ENCODE results near the gene CEP250. TPM values are rescaled to one million over a fixed set of nuclear protein-coding genes. Genes with fewer than 3 reads are reported as not detected.

The CEP250 gene
- total and polyA plus RNA-seq, 4 experiments from 2014 or later, result 4.4 to 76.9 (median 42.7) TPM

GRCh38 chr20:35529552-35529951 lies 74.2 kb downstream of the CEP250 start, which contains the start of gene C20orf173:
TSS of gene C20orf173 (minus strand) at chr20:35529652. CDS start at chr20:35529373, 279 bp downstream.
- Histone ChIP-seq H3K4me3 (ENCODE audit: low read length in 2 of 2) (no peak within 1 kb of the TSS), H3K27ac (ENCODE audit: low read depth, low read length) (no peak within 1 kb of the TSS), H3K4me1 (ENCODE audit: insufficient read depth, low read length) (no peaks in the 10 kb centered on the region), H3K27me3 (ENCODE audit: insufficient read depth, low read length) (no peaks in the 10 kb centered on the region), H3K36me3 (ENCODE audit: insufficient read depth, low read length) (no peaks in the 10 kb centered on the region), H3K9me3 (ENCODE audit: control insufficient read depth in 1 of 2, low read length in 2 of 2) (no peaks in the 10 kb centered on the region)
- ChIA-PET CTCF (ENCODE audit: partially characterized antibody) (interaction anchor here (0.5 kb wide), 1 partner anchor 12 kb away, joined by 3 read pairs; no protein-coding TSS in a partner anchor), POLR2A (ENCODE audit: partially characterized antibody) (no interaction called here)
- H3K9me3 Mint-ChIP-seq, result no peaks in the 10 kb centered on the region
- no peak within 1 kb of the TSS for H3K27ac Mint-ChIP-seq
- peaks cover 0 to 3% of the 10 kb centered on the region in 2 donors for H3K36me3 Mint-ChIP-seq
- no peaks in the 10 kb centered on the region for H3K27me3 Mint-ChIP-seq
- peak within 1 kb of the TSS in 1 of 8 donors; percentile 26 for H3K4me3 Mint-ChIP-seq
- intact Hi-C loops (cut with micrococcal nuclease), result no loop called here
- H3K4me1 Mint-ChIP-seq, result no peaks in the 10 kb centered on the region
- no peak for DNase-seq

- intact Hi-C loops (cut with micrococcal nuclease), result loop anchor here (2.0 to 5.0 kb wide), 2 partner anchors 49 to 203 kb away; partner anchors contain the start of gene RBM39
- H3K27ac ChIP-seq (ENCODE audit: low read depth, low read length), result no peak overlapping the region
- H3K27ac Mint-ChIP-seq, result no peak overlapping the region
- H3K9me3 Mint-ChIP-seq, result no peaks in the 10 kb centered on the region
- H3K36me3 Mint-ChIP-seq, result peaks cover 6 to 11% of the 10 kb centered on the region in 2 donors
- peak in 1 of 5 donors; percentile 10 for DNase-seq
- POLR2A ChIA-PET (ENCODE audit: partially characterized antibody), result interaction anchor here (0.6 kb wide), 1 partner anchor 72 kb away, joined by 4 read pairs; no protein-coding TSS in a partner anchor
- CTCF ChIA-PET (ENCODE audit: partially characterized antibody), result no interaction called here
- no peaks in the 10 kb centered on the region for H3K9me3 ChIP-seq (ENCODE audit: control insufficient read depth in 1 of 2, low read length in 2 of 2)
- peak overlapping the region in 2 of 8 donors; percentile 13 to 39 for H3K4me3 Mint-ChIP-seq
- no peak overlapping the region for H3K4me3 ChIP-seq (ENCODE audit: low read length in 2 of 2)
- H3K27me3 Mint-ChIP-seq, result no peaks in the 10 kb centered on the region
- peaks cover 15% of the 10 kb centered on the region for H3K4me1 ChIP-seq (ENCODE audit: insufficient read depth, low read length)
- H3K27me3 ChIP-seq (ENCODE audit: insufficient read depth, low read length), result no peaks in the 10 kb centered on the region
- peaks cover 4% of the 10 kb centered on the region for H3K36me3 ChIP-seq (ENCODE audit: insufficient read depth, low read length)
- peaks cover 11 to 28% (median 21%) of the 10 kb centered on the region in 4 donors for H3K4me1 Mint-ChIP-seq
Measured at GRCh38 chr20:35539756-35540212, 84.4 kb downstream of the CEP250 start.

GRCh38 chr20:35541118-35541782 lies 85.9 kb downstream of the CEP250 start:
- Histone ChIP-seq H3K4me3 (ENCODE audit: low read length in 2 of 2) (peak overlapping the region; percentile 37 to 76), H3K27me3 (ENCODE audit: insufficient read depth, low read length) (no peaks in the 10 kb centered on the region), H3K9me3 (ENCODE audit: control insufficient read depth in 1 of 2, low read length in 2 of 2) (no peaks in the 10 kb centered on the region), H3K27ac (ENCODE audit: low read depth, low read length) (peak overlapping the region; percentile 78), H3K4me1 (ENCODE audit: insufficient read depth, low read length) (peaks cover 15% of the 10 kb centered on the region), H3K36me3 (ENCODE audit: insufficient read depth, low read length) (peaks cover 4% of the 10 kb centered on the region)
- ChIA-PET POLR2A (ENCODE audit: partially characterized antibody) (interaction anchor here (0.5 to 2.2 kb wide), 10 partner anchors 8 to 203 kb away, joined by 3 to 19 read pairs (median 5); partner anchors contain the start of genes CPNE1, RBM12, RBM39 and SPAG4), CTCF (ENCODE audit: partially characterized antibody) (interaction anchor here (0.8 to 2.0 kb wide), 7 partner anchors 9 to 413 kb away, joined by 3 to 8 read pairs (median 4); partner anchors contain the start of genes CEP250 and SCAND1)
- H3K9me3 Mint-ChIP-seq, result no peaks in the 10 kb centered on the region
- no peaks in the 10 kb centered on the region for H3K27me3 Mint-ChIP-seq
- DNase-seq, result no peak
- H3K36me3 Mint-ChIP-seq, result peaks cover 6 to 11% of the 10 kb centered on the region in 2 donors
- H3K4me3 Mint-ChIP-seq, result peak overlapping the region; percentile 86 to 93 (median 90)
- peak overlapping the region; percentile 86 to 95 (median 92) for H3K27ac Mint-ChIP-seq
- intact Hi-C loops (cut with micrococcal nuclease), result loop anchor here (1.0 to 5.0 kb wide), 3 partner anchors 50 to 413 kb away; partner anchors contain the start of genes RBM39 and SCAND1
- peaks cover 11 to 28% (median 21%) of the 10 kb centered on the region in 4 donors for H3K4me1 Mint-ChIP-seq

DNA sequence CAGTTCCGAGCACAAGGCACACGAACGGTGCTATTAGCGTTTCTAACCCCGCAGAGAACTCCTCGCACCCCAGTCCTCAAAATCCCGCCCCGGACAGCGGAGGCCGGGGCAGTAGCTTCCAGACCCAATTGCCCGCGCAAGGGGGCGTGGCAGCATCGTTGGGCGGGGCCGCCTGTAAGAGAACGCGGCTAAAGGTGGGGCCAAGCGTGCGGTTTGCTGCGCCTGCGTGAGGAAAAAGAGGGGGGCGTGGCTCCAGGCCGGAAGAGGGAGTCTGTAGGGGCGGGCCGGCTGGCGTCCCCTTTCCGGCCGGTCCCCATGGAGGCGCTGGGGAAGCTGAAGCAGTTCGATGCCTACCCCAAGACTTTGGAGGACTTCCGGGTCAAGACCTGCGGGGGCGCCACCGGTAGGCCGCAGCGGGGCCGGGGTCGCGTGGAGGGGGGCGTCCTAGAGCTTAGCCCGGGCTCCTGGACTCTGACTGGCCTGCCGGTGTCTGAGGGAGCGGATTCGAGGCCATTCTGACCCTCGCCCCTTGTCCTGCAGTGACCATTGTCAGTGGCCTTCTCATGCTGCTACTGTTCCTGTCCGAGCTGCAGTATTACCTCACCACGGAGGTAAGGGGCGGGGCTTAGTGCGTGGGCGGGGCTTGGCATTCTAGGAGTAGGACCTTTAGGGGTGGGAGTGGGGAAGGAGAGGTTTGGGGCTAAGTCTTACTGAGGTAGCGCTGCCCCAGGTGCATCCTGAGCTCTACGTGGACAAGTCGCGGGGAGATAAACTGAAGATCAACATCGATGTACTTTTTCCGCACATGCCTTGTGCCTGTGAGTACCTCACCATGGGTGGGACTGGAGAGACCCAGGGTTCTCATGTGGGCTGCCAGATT lies 86.6 kb downstream of the CEP250 start, which contains the start of gene ERGIC3:
TSS of gene ERGIC3 (plus strand) at position 296 of the 880 bp plus-strand sequence. CDS start at position 316, 20 bp downstream.
- H3K36me3 ChIP-seq (ENCODE audit: insufficient read depth, low read length), result peaks cover 4% of the 10 kb centered on the region
- intact Hi-C loops (cut with micrococcal nuclease), result loop anchor here (1.0 to 5.0 kb wide), 4 partner anchors 51 to 412 kb away; partner anchors contain the start of genes RBM39 and SCAND1
- H3K4me1 ChIP-seq (ENCODE audit: insufficient read depth, low read length), result peaks cover 15% of the 10 kb centered on the region
- H3K27ac ChIP-seq (ENCODE audit: low read depth, low read length), result peak within 1 kb of the TSS; percentile 78
- H3K27me3 Mint-ChIP-seq, result no peaks in the 10 kb centered on the region
- H3K4me3 Mint-ChIP-seq, result peak within 1 kb of the TSS; percentile 86 to 93 (median 90)
- ChIA-PET CTCF (ENCODE audit: partially characterized antibody) (interaction anchor here (0.5 to 2.0 kb wide), 8 partner anchors 10 to 412 kb away, joined by 3 to 8 read pairs (median 4); partner anchors contain the start of genes CEP250 and SCAND1), POLR2A (ENCODE audit: partially characterized antibody) (interaction anchor here (0.5 to 2.2 kb wide), 14 partner anchors 9 to 1239 kb away, joined by 3 to 19 read pairs (median 5); partner anchors contain the start of genes AHCY, CEP250, CPNE1 and RBM12)
- DNase-seq, result peak; percentile 95 to 96 (median 95)
- H3K36me3 Mint-ChIP-seq, result peaks cover 6 to 11% of the 10 kb centered on the region in 2 donors
- peaks cover 11 to 28% (median 21%) of the 10 kb centered on the region in 4 donors for H3K4me1 Mint-ChIP-seq
- peak within 1 kb of the TSS; percentile 37 to 76 for H3K4me3 ChIP-seq (ENCODE audit: low read length in 2 of 2)
- H3K9me3 Mint-ChIP-seq, result no peaks in the 10 kb centered on the region
- peak within 1 kb of the TSS; percentile 86 to 95 (median 92) for H3K27ac Mint-ChIP-seq
- H3K27me3 ChIP-seq (ENCODE audit: insufficient read depth, low read length), result no peaks in the 10 kb centered on the region
- no peaks in the 10 kb centered on the region for H3K9me3 ChIP-seq (ENCODE audit: control insufficient read depth in 1 of 2, low read length in 2 of 2)

DNA sequence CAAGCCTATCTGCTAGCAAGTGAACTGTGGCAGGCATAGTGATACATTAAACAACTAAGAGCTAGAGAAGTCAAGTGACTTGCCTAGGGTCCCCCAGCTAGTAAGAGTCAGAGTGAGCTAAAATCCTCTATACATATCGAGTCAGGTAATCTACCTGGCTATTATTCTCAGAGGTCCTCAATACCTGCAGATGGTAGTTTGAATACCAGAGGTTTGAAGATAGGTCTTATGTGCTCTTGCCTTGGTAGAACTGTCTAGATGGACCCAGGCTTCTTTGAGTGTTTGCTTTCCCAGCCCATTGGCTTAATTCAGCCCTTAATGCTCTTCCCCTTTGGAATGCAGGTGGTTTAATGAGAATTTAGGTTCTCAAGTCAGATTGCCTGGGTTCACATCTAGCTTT lies 87.6 kb downstream of the CEP250 start:
- POLR2A ChIA-PET (ENCODE audit: partially characterized antibody), result interaction anchor here (0.8 to 2.2 kb wide), 7 partner anchors 52 to 1240 kb away, joined by 3 to 19 read pairs (median 5); partner anchors contain the start of genes AHCY, CEP250, MMP24OS and RBM39
- H3K27me3 Mint-ChIP-seq, result no peaks in the 10 kb centered on the region

DNA sequence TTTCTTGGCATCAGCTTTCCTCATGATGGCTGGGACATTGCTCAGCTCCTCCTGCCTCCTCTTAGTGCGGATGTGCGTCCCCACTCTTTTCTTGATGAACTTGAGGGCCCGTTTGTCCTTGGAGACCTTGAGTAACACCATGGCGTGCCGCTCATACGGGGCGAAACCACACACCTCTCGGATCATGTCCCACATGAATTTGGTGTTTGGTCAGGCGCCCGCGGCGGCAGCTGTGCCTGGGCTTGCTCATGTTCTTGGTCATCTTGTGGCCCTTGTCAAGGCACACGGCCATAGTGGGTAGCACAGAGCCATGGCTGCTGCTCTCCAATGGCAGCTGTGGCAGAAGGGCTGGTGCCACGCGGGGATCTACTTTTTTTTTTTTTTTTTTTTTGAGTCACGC lies 89.0 kb downstream of the CEP250 start:
- peaks cover 11 to 28% (median 21%) of the 10 kb centered on the region in 4 donors for H3K4me1 Mint-ChIP-seq
- intact Hi-C loops (cut with micrococcal nuclease), result loop anchor here (5.0 kb wide), 1 partner anchor 198 kb away; the partner anchor contains the start of gene RBM39
- POLR2A ChIA-PET (ENCODE audit: partially characterized antibody), result interaction anchor here (0.6 kb wide), 1 partner anchor 37 kb away, joined by 3 read pairs; no protein-coding TSS in a partner anchor
- H3K27ac Mint-ChIP-seq, result no peak overlapping the region
- Histone ChIP-seq H3K36me3 (ENCODE audit: insufficient read depth, low read length) (peaks cover 16% of the 10 kb centered on the region), H3K27ac (ENCODE audit: low read depth, low read length) (no peak overlapping the region), H3K4me1 (ENCODE audit: insufficient read depth, low read length) (peaks cover 15% of the 10 kb centered on the region), H3K27me3 (ENCODE audit: insufficient read depth, low read length) (no peaks in the 10 kb centered on the region), H3K9me3 (ENCODE audit: control insufficient read depth in 1 of 2, low read length in 2 of 2) (no peaks in the 10 kb centered on the region), H3K4me3 (ENCODE audit: low read length in 2 of 2) (no peak overlapping the region)
- H3K4me3 Mint-ChIP-seq, result no peak overlapping the region
- no peak for DNase-seq
- peaks cover 21 to 26% of the 10 kb centered on the region in 2 donors for H3K36me3 Mint-ChIP-seq
- CTCF ChIA-PET (ENCODE audit: partially characterized antibody), result no interaction called here
- H3K27me3 Mint-ChIP-seq, result no peaks in the 10 kb centered on the region
- no peaks in the 10 kb centered on the region for H3K9me3 Mint-ChIP-seq

More for the DNA sequence above, 87.6 kb downstream of the CEP250 start:
- H3K9me3 ChIP-seq (ENCODE audit: control insufficient read depth in 1 of 2, low read length in 2 of 2), result no peaks in the 10 kb centered on the region
- H3K4me1 ChIP-seq (ENCODE audit: insufficient read depth, low read length), result peaks cover 15% of the 10 kb centered on the region
- H3K9me3 Mint-ChIP-seq, result no peaks in the 10 kb centered on the region
- no peak overlapping the region for H3K4me3 ChIP-seq (ENCODE audit: low read length in 2 of 2)
- no peak for DNase-seq
- H3K36me3 ChIP-seq (ENCODE audit: insufficient read depth, low read length), result peaks cover 4% of the 10 kb centered on the region
- H3K27ac Mint-ChIP-seq, result peak overlapping the region in 6 of 7 donors; percentile 30 to 95 (median 92)
- peaks cover 11 to 28% (median 21%) of the 10 kb centered on the region in 4 donors for H3K4me1 Mint-ChIP-seq
- H3K27ac ChIP-seq (ENCODE audit: low read depth, low read length), result peak overlapping the region; percentile 78
- H3K36me3 Mint-ChIP-seq, result peaks cover 12 to 15% of the 10 kb centered on the region in 2 donors
- CTCF ChIA-PET (ENCODE audit: partially characterized antibody), result interaction anchor here (2.0 kb wide), 1 partner anchor 58 kb away, joined by 8 read pairs; no protein-coding TSS in a partner anchor
- peak overlapping the region; percentile 86 to 93 (median 90) for H3K4me3 Mint-ChIP-seq
- no peaks in the 10 kb centered on the region for H3K27me3 ChIP-seq (ENCODE audit: insufficient read depth, low read length)
- intact Hi-C loops (cut with micrococcal nuclease), result loop anchor here (1.0 to 5.0 kb wide), 2 partner anchors 73 to 199 kb away; partner anchors contain the start of gene RBM39

Data from CD4-positive, alpha-beta memory T cell (primary cell).